Liver (tissue), 3 donors: ENCODE results near the gene AKR1B1.

Experiments used
- GABPA ChIP-seq, 2 donors: IDR thresholded peaks in 1 of 2; conservative IDR thresholded peaks in 1 of 2; 2 replicates each; pipeline ENCODE4 v1.6.1; 2016; ENCODE audit warnings: antibody characterized with exemption in 2 of 2, mild to moderate bottlenecking in 1 of 2, moderate library complexity in 1 of 2
- SP1 ChIP-seq: IDR thresholded peaks from 2 replicates; pipeline ENCODE4 v1.6.1; 2018; ENCODE audit warnings: antibody characterized with exemption, mild to moderate bottlenecking
- TAF1 ChIP-seq: conservative IDR thresholded peaks from 2 replicates; pipeline ENCODE4 v1.6.1; 2016; ENCODE audit warnings: antibody characterized with exemption, mild to moderate bottlenecking
- YY1 ChIP-seq: IDR thresholded peaks from 2 replicates; pipeline ENCODE4 v1.6.1; 2016; ENCODE audit warnings: antibody characterized with exemption, mild to moderate bottlenecking
- TF ChIP-seq, protein P1 (sequence below): fragments of 150-350 bp; IDR thresholded peaks from 2 replicates; pipeline ENCODE4 v1.5.1; 2017; ENCODE audit warnings: improper control_type of control experiment, low read depth, low read length; ENCODE audit not compliant: missing input control
- TF ChIP-seq, protein P2 (sequence below): IDR thresholded peaks from 2 replicates; pipeline ENCODE4 v1.6.1; 2016; ENCODE audit warnings: antibody characterized with exemption
- donor health status: healthy.
- donor health status: healthy.

DNA sequence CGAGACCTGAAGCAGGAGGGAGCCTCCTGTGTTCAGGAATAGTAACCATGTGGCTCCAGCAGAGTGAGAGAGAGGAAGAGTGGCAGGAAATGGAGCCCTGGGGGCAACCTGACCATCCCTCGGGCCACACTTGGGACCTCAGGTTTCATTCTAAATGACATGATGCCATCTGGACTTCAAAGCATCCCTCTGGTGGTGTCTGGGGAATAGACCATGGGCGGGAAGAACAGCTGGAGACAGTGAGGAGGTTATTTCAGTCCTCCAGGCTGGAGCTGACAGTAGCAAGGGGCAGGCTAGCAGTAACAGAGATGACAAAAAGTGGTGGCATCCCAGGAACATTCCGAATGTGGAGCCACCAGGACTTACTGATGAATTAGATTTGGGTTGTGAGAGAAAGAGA lies 44.8 kb downstream of the AKR1B1 start:
- TF ChIP-seq, protein P1, sequence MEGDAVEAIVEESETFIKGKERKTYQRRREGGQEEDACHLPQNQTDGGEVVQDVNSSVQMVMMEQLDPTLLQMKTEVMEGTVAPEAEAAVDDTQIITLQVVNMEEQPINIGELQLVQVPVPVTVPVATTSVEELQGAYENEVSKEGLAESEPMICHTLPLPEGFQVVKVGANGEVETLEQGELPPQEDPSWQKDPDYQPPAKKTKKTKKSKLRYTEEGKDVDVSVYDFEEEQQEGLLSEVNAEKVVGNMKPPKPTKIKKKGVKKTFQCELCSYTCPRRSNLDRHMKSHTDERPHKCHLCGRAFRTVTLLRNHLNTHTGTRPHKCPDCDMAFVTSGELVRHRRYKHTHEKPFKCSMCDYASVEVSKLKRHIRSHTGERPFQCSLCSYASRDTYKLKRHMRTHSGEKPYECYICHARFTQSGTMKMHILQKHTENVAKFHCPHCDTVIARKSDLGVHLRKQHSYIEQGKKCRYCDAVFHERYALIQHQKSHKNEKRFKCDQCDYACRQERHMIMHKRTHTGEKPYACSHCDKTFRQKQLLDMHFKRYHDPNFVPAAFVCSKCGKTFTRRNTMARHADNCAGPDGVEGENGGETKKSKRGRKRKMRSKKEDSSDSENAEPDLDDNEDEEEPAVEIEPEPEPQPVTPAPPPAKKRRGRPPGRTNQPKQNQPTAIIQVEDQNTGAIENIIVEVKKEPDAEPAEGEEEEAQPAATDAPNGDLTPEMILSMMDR = no peak
- TF ChIP-seq, protein P2, sequence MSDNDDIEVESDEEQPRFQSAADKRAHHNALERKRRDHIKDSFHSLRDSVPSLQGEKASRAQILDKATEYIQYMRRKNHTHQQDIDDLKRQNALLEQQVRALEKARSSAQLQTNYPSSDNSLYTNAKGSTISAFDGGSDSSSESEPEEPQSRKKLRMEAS = no peak
- TF ChIP-seq GABPA (IDR thresholded peaks at IDR 0.05 in 1 of 2, conservative IDR thresholded peaks at IDR 0.05 in 1 of 2) (no peak), SP1 (no peak), YY1 (no peak), TAF1 (no peak)
